Raji (cell line): ENCODE measurements around the gene IGSF3.
A peak's percentile ranks its signal among the peaks of the same experiment; 100 is the strongest.

Experiments
- POLR2A ChIP-seq: IDR thresholded peaks from 2 replicates; pipeline ENCODE4 v1.6.1; 2011; ENCODE audit warnings: low read depth, low read length, control low read depth; ENCODE audit not compliant: insufficient read depth

Gene IGSF3

DNA sequence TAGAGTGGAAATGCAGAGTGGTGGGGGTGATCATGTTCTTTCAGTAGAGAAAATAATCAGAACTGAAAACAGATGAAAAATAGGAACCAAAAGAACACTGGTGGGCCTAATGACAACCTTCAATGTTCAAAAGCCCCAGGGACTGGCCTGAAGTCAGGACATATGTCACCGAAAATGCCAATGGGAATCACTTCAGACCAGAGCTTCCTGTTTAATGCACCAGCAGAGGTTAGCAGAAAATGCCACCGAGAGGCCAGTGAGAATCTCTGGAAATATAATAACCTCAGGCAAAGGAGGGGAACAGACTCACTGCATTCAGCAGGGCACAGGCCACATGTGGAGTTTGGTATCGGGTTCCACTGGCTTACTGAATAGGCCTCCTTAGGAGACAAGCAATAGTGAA, 80.8 kb downstream of the IGSF3 start:
- TF ChIP-seq POLR2A, result no peak

DNA sequence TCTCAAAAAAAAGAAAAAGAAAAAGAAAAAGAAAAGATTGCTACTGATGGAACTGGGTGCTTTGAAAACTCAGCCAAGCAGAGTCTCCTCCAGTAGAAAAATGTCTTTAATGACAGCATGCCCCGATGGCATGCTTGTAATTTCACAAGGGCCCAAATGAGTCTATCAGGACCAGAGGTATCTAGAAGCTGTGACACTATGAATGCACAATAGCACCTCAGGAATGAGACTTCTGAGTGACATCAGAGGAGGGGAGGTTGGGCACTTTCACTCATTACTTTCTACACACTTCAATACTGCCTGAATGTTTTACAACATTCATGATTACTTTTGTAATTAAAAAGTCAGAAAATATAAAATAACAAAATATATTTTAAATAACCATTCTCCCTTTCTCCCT, 81.6 kb downstream of the IGSF3 start:
- TF ChIP-seq POLR2A, result no peak

DNA sequence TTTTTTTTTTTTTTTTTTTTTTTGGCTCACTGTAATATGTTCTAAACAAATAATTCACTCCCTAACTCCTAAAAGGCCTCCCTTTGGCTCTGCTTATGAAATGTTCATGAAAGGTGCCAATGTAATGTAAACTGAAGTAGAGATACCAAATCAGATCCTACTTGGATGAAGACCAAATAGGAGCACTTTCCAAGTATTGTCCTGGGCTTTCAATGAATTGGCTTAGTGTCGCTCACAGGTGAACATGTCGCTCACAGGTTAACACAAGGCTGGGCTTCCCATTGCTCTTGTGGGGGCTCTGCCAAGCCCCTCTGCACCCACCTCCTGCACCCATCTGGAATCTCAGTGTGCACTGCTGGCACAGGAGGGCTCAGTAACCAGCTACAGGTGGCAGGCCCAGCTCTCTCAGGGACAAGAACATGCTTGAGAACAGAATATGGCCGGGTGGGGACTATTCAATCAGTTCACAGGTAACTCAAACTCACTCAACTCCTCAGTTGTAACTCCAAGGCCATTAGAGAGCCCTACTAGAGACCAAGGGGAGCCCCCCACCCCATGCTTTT, 86.1 kb downstream of the IGSF3 start:
- no peak for TF ChIP-seq POLR2A

DNA sequence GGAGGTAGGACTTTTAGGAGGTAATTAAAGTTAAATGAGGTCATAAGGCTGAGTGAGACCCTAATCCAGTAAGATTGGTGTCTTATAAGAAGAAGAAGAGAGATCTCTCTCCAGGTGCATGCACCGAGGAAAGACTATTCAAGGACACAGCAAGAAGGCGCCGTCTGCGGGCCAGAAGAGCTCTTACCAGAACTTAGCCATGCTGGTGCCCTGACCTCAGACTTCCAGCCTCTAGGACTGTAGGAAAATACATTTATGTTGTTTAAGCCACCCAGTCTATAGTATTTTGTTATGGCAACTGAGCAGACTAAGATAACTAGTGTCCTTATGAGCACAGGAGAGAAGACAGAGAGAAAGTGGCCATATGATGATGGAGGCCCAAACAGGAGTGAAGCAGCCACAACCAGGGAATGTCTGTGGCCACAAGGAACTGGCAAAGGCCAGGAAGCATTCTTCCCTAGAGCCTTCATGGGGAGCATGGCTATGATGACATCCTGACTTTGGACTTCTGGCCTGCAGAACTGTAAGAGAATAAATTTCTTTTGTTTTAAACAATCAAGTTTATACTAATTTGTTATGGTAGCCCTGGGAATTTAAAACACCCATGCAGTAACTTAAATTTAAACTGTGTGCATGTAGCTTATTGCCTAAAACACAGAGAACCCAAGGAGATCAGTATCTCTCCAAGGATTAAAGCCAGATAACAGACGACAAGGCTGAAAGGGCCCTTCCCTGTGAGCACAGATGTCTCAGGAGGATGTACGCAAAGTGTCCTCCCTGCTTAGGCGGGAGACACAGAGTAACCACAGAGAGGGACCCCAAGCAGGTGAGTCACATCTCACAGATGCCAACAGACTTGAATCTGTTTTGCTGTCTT, 86.8 kb downstream of the IGSF3 start:
- TF ChIP-seq POLR2A, result no peak

DNA sequence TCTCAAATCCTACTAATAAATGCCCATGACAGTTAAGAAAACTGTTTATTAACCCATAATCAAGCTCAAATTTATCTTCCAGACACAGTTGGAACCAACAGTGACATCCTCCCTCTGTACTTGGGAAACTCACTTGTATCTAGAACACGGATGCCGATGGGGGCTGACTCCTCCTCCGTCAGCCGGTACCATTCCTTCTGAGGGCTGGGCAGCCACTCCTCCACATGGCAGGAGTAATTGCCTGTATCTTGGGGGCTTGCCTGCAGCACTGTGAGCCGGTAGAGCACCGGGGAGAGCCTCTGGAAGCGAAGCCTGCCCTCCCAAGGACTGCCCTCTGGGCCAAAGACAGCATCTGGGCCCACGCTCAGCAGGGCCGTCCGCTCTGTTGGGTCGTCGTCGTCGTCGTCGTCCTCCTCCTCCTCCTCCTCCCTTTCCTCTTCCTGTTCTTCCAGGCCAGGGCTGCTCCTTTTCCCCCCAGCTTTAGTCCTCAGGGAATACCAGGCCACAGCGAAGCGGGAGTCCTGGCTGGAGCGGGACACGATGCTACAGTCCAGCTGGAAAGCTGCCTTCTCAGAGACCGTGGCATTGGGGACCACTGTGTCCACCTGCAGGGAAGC, 88.2 kb downstream of the IGSF3 start:
- no peak for TF ChIP-seq POLR2A

DNA sequence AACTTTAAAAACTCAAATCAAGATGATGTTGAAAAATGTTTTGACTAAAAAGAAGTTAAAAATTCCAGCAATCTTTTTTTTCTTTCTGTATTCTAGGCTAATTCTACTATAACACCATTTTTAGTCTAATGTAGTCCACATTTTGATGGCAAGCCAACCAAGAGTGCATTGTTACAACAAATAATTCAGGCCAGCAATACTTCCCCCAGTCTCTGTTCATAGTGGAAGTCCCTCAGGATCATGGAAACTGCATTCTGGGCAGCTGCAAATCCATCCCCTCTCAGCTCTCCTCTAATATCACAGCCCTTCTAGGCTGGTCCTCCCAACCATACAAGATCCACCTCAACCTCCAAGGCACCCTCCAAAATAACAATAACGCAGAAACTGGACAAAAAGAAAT, 89.0 kb downstream of the IGSF3 start:
- no peak for TF ChIP-seq POLR2A

DNA sequence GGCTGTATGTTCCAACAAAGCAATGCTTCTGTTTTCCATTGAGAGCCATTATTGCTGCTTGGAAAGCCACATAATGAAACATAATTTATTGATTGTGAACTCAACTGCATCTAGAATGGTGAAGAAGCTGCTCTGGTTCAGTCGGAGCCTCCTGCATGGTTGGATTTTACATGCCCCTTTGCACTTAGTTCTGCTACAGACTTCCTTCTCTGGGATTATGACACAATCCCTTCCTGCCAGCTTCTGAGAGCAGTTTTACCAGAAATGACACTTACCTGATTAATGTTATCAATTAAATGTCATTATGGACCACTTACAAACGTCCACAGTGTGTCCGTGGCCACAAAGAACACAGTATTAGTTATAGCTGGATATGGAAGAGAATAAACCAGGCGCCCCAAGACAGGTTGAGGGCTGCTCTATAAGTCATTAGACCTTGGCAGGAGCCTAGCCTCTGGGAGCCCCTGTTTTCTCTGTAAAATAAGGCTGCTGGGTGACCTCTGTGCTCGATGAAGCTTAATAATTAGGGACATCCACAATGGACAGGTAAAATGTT, 89.7 kb downstream of the IGSF3 start:
- no peak for TF ChIP-seq POLR2A

DNA sequence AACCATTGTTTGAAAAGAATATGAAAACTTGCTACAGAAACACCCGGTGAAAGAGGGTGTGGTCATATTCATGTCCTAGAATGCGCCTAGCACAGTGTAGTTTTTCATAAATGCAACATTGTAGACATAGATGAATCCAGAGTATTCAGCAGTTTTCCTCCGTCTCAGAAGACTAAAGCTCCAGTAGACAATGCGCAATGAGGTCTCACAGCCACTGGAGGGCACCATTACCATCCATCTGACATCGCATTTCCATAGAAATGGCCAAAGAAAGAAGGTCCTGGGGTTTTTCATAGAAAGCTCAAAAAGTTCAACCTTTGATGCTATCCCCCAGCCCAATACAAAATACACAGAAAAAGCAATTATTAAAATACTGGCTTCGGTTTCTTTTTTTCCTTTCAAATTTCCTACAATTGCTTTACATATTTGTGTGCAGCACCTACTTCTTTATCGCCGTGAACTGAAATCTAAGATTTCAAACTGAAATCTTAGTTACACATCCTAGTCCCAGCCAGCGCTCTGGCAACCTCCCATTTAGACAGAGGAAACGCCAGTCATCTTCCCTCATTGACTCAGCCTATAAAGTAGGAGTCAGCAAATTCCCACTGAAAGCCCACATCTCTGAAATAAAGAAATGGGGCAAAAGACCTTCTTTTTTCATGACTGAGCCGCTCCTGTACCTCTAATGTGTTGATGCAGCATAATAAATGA, 92.8 kb downstream of the IGSF3 start:
- TF ChIP-seq POLR2A, result no peak

DNA sequence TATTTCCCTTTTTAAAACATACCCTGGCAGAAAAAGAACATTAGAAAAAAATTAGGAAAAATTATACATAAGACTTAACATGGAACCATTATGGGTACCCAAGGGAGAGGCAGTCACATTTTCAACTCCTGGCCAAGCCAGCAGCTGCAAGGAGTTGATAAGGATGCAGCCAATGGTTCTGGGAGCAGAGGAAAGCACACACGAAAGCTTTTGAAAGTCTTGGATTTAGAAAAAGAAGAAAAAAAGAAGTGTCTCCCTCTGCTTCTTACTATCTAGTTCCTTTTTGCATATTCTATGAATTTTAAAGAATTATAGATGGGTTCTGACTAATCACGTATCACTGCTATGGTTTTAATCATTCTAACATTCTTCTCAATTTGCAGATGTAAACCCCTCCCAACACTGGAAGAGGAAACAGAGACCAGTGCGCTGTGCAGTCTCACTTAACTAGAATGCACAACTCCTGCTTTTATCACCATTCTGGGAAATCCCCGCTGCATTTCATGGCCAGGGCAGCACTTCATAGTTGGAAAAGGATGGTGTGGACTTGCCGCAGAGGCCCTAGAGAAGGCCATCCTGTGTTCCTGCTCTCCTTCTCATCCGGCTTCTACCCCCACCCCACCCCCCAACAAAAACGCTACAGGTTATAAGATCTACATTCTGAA, 94.0 kb downstream of the IGSF3 start:
- TF ChIP-seq POLR2A, result no peak

DNA sequence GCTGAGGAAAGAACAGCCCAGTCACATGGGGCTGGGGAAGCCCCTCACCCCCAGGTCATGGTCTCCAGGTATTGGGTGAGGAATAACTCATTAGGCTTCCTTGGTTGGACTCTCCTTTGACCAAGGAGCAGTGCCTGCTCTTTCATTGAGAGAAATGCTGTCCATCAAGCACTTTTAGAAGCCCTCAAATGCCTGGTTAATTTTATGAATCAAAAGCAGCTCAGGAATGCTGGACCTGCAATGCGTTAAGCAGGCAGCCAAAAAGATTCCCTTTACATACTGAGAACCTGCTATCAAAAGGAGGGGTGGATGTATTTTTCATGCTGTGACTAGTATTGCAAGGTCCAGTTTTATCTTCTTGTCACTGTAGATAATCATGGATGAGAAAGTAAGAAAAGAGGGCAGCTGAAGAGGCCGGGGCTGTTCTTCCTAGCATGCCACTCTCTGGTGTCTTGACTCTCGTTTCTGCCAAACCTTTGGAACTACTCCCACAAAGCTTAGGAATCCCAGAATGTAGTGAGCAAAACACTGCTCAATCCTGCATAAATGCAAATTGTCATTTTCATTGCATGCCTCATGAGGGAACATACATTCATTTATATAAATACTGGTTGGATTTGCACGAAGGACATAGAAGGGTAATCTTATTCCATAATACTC, 94.6 kb downstream of the IGSF3 start:
- TF ChIP-seq POLR2A, result no peak

DNA sequence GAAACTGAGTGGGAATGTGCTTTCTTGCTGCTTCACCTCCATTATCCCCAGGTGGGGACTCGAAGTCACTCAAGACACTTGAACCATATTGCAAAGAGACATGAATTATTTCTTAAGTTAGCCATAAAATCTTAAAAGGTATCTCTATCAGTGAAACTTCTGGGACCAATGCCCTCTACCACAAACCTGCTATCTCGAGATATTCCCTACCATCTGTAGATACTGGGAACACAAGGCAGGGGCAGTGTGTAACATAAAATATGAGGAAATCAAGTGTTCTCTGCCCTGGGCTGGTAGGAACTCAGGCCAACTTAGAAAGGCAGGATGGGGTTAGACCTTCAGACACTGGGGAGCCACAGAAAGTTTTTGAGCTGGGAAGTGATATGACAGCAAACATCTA, 95.4 kb downstream of the IGSF3 start:
- TF ChIP-seq POLR2A, result no peak

DNA sequence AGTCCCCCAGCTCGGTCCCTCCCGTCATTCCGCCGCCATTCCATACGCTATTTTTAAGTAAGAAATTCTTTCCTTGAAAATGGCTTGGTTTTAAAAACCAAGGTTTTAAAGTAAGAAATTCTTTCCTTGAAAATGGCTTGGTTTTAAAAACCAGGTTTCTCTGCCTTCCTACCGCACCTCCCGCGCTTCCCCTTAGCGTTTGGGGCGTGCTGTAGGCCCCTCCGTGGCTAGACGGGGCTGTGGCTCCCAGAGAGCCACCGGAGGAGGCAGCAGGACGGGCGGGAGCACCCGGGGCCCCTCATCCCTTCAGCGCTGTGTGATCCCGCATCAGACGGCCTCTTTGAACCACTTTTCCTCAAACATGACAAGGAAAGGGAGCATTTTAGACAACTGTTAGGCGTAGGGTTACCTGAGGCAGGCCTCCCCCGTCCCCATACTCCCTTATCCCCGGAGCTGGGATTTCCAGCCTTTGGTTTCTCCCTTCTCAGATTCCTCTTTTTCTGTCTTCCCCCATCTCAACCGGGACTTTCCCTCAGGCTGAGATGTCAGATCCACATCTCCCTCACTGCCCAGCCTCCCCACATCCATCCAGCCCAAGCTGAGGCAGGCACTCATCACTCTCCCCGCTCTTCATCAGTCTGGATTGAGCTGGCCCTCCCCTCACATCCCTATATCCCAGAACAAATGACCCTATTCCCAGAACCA, 96.2 kb downstream of the IGSF3 start:
- TF ChIP-seq POLR2A, result no peak

DNA sequence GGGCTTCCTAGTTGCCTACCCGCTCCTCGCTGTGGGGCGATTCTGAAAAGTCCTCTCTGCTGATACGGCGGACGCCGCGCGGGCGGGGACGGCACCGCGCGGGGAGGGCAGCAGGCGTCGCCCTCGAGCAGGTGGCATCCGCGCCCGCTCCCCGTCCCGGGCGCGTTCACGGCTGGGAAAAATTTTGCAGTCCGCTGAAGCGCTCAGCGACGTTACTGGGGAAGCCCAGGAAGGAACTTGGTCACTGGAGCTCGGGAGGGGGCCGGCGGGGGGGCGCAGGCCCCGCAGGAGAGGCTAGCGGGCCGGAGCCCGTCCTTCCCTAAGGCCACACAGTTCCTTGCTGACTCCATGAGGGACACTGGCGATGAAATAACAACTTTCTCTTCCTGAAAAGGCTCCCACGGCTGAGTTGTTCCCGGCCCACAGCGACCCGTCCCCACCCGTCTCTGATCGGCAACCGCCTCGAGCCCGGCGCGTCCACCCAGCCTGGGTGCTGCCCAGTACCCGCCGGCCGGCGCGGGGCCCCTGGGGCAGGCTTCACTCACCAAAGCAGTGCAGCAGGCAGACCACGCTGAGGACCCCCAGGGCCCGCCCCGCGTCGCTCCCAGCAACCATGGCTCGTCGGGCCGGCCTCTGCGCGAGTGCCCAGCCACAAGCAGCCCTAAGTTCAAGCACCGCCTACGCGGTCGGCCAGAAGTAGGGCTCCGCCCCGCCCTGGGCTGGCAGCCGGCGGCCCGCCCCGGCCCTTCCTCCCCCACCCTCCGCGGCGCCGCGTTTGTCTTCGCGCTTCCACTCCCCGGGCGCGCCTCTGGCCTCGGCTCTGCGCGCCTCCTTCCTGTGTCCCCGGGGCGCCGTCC, 96.9 kb downstream of the IGSF3 start, which contains the start of gene CD58:
CD58 (minus strand) TSS at position 669 of the 857 bp plus-strand sequence; CDS start at position 615, 54 bp downstream.
- peak; percentile 82 for TF ChIP-seq POLR2A
